MCF 10A (cell line): ENCODE results near the gene PLD5. TPM values are rescaled to one million over a fixed set of nuclear protein-coding genes. Genes with fewer than 3 reads are reported as not detected.

Experiments
- BruUV-seq: library from RNA; stranded (reverse); fragments of 400-500 nt; replicated peaks from 2 replicates; lab custom pipeline; 2021; lab: Mats Ljungman, UMichigan
- CTCF ChIA-PET: fragments of 300-600 bp; sonication (Branson Sonifier 250); formaldehyde crosslinking; extraction: SDS; loops from one replicate; lab custom pipeline; 2021; ENCODE audit warnings: antibody characterized with exemption, inconsistent platforms; lab: Yijun Ruan, JAX
- POLR2A ChIA-PET: fragments of 300-600, 350-650 bp; sonication (Branson Sonifier 250); formaldehyde crosslinking; extraction: SDS; loops from one replicate; lab custom pipeline; 2020; ENCODE audit warnings: antibody characterized with exemption, inconsistent platforms; lab: Yijun Ruan, JAX
- DNase-seq: peaks from one replicate; pipeline ENCODE4 v3.0.0-alpha.2; 2018; ENCODE audit not compliant: unreplicated experiment
- H3K27ac Mint-ChIP-seq: one replicate; pipeline ENCODE4 v1.8.0; 2022; ENCODE audit warnings: mild to moderate bottlenecking, low read depth, mixed read lengths; ENCODE audit not compliant: unreplicated experiment
- H3K27me3 Mint-ChIP-seq: one replicate; pipeline ENCODE4 v1.8.0; 2022; ENCODE audit warnings: mixed read lengths; ENCODE audit not compliant: insufficient read depth, unreplicated experiment
- H3K36me3 Mint-ChIP-seq: one replicate; pipeline ENCODE4 v1.8.0; 2022; ENCODE audit warnings: mild to moderate bottlenecking, moderate library complexity, mixed read lengths; ENCODE audit not compliant: insufficient read depth, unreplicated experiment
- H3K4me1 Mint-ChIP-seq: one replicate; pipeline ENCODE4 v1.8.0; 2022; ENCODE audit warnings: mixed read lengths; ENCODE audit not compliant: insufficient read depth, unreplicated experiment
- H3K4me3 Mint-ChIP-seq: one replicate; pipeline ENCODE4 v1.8.0; 2022; ENCODE audit warnings: mild to moderate bottlenecking, moderate library complexity, mixed read lengths; ENCODE audit not compliant: unreplicated experiment
- H3K9me3 Mint-ChIP-seq: one replicate; pipeline ENCODE4 v1.8.0; 2022; ENCODE audit warnings: mixed read lengths; ENCODE audit not compliant: unreplicated experiment
- CTCF ChIP-seq: fragments of 200-600 bp; IDR thresholded peaks from one replicate; pipeline ENCODE4 v1.8.0; 2022; ENCODE audit warnings: antibody characterized with exemption, mild to moderate bottlenecking; ENCODE audit not compliant: unreplicated experiment
- intact Hi-C: fragments of 100-400 bp; cut with micrococcal nuclease; formaldehyde crosslinking; loops from 2 replicates; pipeline ENCODE4 v1.14.1; 2022
- total RNA-seq: library from RNA; stranded (reverse); gene quantifications from 2 replicates; pipeline ENCODE4 v1.2.3, GENCODE V29; 2022

The PLD5 gene
- total RNA-seq, 1 experiment from 2014 or later: 18.3 TPM

GRCh38 chr1:242139442-242139841 lies 385.1 kb downstream of the PLD5 start:
- H3K4me3 Mint-ChIP-seq: no peak overlapping the region
- no peaks in the 10 kb centered on the region for H3K9me3 Mint-ChIP-seq
- intact Hi-C loops: no loop called here
- no peak for TF ChIP-seq CTCF
- H3K27me3 Mint-ChIP-seq: no peaks in the 10 kb centered on the region
- no peak overlapping the region for H3K27ac Mint-ChIP-seq
- ChIA-PET POLR2A (no interaction called here), CTCF (interaction anchor here (0.6 kb wide), 1 partner anchor 84 kb away, joined by 4 read pairs; no protein-coding TSS in a partner anchor)
- DNase-seq: no peak
- no TSS peak for BruUV-seq
- no peaks in the 10 kb centered on the region for H3K4me1 Mint-ChIP-seq
- H3K36me3 Mint-ChIP-seq: no peaks in the 10 kb centered on the region

- CTCF ChIA-PET: interaction anchor here (0.6 to 0.7 kb wide), 2 partner anchors 18 to 286 kb away, joined by 4 to 6 read pairs; no protein-coding TSS in a partner anchor
- no TSS peak for BruUV-seq
- intact Hi-C loops: no loop called here
- TF ChIP-seq CTCF: no peak
- Mint-ChIP-seq H3K27ac (no peak overlapping the region), H3K27me3 (no peaks in the 10 kb centered on the region), H3K4me3 (no peak overlapping the region), H3K9me3 (peaks cover 8% of the 10 kb centered on the region), H3K36me3 (peaks cover 7% of the 10 kb centered on the region), H3K4me1 (no peaks in the 10 kb centered on the region)
- no peak for DNase-seq
- POLR2A ChIA-PET: interaction anchor here (0.6 kb wide), 1 partner anchor 74 kb away, joined by 3 read pairs; no protein-coding TSS in a partner anchor
These were observed 390.7 kb downstream of the PLD5 start for GRCh38 chr1:242133796-242134195.

- ChIA-PET CTCF (interaction anchor here (0.7 kb wide), 1 partner anchor 286 kb away, joined by 4 read pairs; no protein-coding TSS in a partner anchor), POLR2A (no interaction called here)
- Mint-ChIP-seq H3K27ac (no peak overlapping the region), H3K4me3 (no peak overlapping the region), H3K36me3 (peaks cover 7% of the 10 kb centered on the region), H3K4me1 (no peaks in the 10 kb centered on the region), H3K27me3 (no peaks in the 10 kb centered on the region), H3K9me3 (peaks cover 8% of the 10 kb centered on the region)
- TF ChIP-seq CTCF: no peak
- DNase-seq: no peak
- intact Hi-C loops: no loop called here
- BruUV-seq: no TSS peak
These were observed 391.1 kb downstream of the PLD5 start for GRCh38 chr1:242133351-242133750.

- Mint-ChIP-seq H3K4me1 (no peaks in the 10 kb centered on the region), H3K27ac (no peak overlapping the region), H3K36me3 (peaks cover 7% of the 10 kb centered on the region), H3K9me3 (peaks cover 8% of the 10 kb centered on the region), H3K4me3 (no peak overlapping the region), H3K27me3 (no peaks in the 10 kb centered on the region)
- no peak for TF ChIP-seq CTCF
- ChIA-PET POLR2A (interaction anchor here (0.6 kb wide), 1 partner anchor 541 kb away, joined by 3 read pairs; no protein-coding TSS in a partner anchor), CTCF (no interaction called here)
- no peak for DNase-seq
- BruUV-seq: no TSS peak
- intact Hi-C loops: no loop called here
These were observed 392.2 kb downstream of the PLD5 start for GRCh38 chr1:242132121-242132817.
